ENCODE data around the gene TBC1D2B.
"Not testable (repeated sequence)": the region's sequence is repeated elsewhere in the genome, so short reads cannot be mapped to it uniquely, and the experiment has no call there.

TBC1D2B gene

DNA sequence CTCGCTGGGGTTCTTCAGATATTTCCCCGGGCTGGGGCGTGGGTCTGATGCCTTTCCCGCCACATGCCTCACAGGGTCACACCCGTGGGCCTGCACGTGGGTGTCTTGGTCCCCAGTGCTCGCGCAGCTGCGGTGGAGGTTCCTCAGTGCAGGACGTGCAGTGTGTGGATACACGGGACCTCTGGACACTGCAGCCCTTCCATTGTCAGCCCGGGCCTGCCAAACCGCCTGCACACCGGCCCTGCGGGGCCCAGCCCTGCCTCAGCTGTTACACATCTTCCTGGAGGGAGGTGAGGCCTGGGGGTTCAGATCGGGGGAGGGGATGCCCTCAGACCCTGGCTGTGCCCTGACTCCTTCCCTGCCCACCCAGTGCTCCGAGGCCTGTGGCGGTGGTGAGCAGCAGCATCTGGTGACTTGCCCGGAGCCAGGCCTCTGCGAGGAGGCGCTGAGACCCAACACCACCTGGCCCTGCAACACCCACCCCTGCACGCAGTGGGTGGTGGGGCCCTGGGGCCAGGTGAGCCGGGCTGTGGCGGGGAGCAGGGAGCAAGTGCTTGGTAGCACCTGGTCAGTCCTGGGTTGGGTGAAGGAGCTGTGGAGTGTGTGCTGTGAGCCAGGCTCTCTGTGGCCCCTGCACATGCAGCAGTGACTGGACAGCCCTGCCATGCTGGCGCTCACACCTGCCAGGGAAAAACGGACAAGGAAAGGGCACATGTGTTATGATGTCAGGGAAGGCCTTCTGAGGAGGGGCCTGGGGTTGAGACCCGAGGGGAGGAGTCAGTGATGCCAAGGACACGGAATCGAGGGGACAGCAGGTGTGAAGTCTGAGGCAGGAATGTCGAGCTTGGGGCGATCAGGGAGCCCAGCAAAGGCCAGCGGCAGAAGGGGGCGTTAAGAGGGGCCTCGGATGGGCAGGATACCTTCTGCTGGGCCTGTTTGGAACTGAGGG, 88.9 kb downstream of the TBC1D2B start:
- DNase-seq (ENCODE audit: low read depth, low spot score), result no peak

DNA sequence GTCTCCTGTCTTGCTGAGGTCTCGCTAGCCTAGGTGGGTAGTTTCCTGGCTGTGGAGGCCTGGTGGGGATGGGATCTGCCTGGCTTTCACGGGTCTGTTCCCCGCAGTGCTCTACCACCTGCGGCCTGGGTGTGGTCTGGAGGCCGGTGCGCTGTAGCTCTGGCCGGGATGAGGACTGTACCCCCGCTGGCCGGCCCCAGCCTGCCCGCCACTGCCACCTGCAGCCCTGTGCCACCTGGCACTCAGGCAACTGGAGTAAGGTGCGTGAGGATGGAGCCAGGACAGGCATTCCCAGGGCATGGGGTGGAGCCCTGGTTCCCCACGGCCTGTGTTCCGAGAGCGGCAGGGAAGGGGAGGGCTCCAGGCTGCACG, 89.8 kb downstream of the TBC1D2B start:
- not testable (repeated sequence) for DNase-seq (ENCODE audit: low read depth, low spot score)

- no peak for DNase-seq (ENCODE audit: low read depth, low spot score)
These were observed 90.4 kb downstream of the TBC1D2B start for GRCh38 chr15:77986891-77987764.

- no peak for DNase-seq (ENCODE audit: low read depth, low spot score)
These were observed 91.5 kb downstream of the TBC1D2B start for GRCh38 chr15:77985931-77986480.

DNA sequence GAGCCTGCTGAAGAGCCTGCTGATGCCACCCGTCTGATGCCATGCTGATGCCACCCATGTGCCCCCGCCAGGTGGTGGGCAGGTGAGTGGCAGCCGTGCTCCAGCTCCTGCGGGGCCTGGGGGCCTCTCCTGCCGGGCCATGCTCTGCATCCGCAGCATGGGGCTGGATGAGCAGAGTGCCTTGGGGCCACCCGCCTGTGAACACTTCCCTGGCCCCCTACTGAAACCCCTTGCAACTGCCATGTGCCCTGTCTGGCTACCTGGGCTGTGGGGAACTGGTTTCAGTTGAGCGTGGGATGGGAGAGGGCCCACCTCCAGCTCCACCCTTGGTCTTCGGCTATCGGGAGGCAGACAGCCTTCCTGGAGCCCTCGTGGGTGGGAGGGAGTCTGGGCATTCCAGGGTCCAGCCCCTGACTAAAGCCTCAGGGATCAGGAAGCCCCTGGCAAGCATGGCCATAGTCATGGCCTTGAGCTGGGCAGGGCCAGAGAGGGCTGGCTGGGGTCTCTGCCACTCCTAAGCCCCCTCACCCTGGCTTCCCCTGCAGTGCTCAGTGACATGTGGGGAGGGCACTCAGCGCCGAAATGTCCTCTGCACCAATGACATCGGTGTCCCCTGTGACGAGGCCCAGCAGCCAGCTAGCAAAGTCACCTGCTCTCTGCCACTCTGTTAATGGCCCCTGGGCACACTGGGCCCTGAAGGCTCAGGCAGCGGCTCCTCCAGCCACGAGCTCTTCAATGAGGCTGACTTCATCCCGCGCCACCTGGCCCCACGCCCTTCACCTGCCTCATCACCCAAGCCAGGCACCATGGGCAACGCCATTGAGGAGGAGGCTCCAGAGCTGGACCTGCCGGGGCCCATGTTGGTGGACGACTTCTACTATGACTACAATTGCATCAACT, 92.2 kb downstream of the TBC1D2B start:
- DNase-seq (ENCODE audit: low read depth, low spot score), result no peak

- DNase-seq (ENCODE audit: low read depth, low spot score), result no peak
These were observed 93.1 kb downstream of the TBC1D2B start for GRCh38 chr15:77984446-77984861.

- DNase-seq (ENCODE audit: low read depth, low spot score), result no peak
These were observed 93.6 kb downstream of the TBC1D2B start for GRCh38 chr15:77983708-77984445.

DNA sequence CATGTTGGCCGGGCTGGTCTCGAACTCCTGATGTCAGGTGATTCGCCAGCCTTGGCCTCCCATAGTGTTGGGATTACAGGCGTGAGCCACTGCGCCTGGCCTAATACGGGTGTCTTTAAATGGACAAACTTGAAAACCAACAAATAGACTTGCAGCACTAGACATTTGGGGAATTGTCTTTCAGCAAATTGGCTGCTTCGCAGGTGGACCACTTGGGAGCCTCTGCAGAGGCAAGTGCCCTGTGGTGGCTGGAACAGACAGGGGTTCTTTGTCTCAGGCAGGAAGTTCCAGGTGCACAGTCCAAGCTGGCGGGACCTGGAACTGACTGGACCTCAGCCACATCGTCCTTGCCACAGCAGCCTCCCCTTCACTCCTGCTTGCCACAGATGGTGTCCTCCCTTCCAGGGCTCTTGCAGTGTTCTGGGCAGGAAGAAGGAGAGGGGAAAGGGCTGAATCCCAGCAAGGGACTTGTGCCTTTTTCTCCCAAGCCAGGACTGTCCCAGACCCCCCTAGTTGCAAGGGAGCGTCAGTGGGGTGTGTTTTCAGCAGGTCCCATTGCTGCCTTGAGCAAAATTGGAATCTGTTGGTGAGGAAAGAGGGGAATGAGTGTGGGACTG, 94.3 kb downstream of the TBC1D2B start:
- no peak for DNase-seq (ENCODE audit: low read depth, low spot score)

- DNase-seq (ENCODE audit: low read depth, low spot score), result no peak
These were observed 95.4 kb downstream of the TBC1D2B start for GRCh38 chr15:77982127-77982490.

GRCh38 chr15:77981281-77982126, 96.0 kb downstream of the TBC1D2B start:
- DNase-seq (ENCODE audit: low read depth, low spot score), result no peak

DNA sequence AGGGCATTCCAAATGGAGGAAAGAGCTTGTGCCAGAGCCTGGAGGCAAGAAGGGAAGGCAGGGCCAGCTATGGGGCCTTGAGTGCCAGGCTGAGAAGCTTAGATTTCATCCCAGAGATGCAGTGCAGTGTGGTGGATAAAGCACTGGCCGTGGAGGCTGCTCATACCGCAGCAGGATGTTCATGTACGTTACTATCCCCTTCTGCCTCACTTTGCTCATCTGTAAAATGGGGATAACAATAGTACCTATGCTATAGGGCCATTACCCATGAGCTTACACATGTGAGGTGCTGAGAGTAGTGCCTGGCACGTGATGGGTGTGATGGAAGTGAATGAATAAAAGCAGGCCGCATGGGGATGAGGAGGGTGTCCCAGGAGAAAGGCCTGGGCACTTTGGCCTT, 96.8 kb downstream of the TBC1D2B start:
- not testable (repeated sequence) for DNase-seq (ENCODE audit: low read depth, low spot score)

- no peak for DNase-seq (ENCODE audit: low read depth, low spot score)
These were observed 97.4 kb downstream of the TBC1D2B start for GRCh38 chr15:77980098-77980497.

GRCh38 chr15:77979157-77979556, 98.4 kb downstream of the TBC1D2B start:
- DNase-seq (ENCODE audit: low read depth, low spot score), result not testable (repeated sequence)

- not testable (repeated sequence) for DNase-seq (ENCODE audit: low read depth, low spot score)
These were observed 98.8 kb downstream of the TBC1D2B start for GRCh38 chr15:77978759-77979145.

DNA sequence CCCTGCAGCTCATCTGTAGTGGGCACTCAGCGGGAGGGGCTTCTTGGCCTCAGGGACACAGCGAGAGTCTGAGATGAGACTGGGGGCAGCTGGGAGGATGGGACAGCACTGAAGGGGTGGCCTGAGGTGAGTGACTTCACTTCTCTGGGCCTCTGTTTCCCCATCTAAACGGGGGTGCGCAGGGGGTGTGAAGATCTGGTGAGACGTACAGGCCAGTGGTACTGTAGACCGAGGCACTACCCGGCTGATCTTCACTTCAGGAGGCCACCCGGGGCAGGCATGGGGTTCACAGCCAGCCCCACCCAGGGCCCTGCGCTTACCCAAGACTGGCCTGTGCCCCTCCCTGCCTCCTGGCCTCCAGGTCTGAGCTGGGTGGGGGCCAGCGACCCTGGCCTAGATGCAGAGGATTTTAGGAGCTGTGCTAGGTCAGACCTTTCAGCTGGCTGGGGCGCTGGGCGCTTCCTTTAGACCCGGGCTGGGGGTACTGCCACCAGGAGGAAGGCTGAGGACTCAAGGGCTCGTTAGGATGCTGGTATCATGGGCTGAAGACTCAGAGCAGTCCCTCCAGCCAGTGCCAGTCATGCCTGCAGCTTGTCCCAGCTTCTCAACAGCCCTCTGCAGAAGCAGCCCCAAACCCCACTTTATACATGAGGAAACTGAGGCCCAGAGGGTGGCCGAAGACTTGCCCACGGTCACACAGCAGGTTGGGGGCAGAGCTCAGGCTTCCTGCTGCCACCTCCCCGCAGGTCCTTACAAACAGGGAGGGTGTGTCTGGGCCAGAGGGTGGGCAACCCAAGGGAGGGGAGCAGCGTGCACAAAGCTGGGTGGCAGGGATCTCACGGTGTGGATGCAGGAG, 99.4 kb downstream of the TBC1D2B start:
- not testable (repeated sequence) for DNase-seq (ENCODE audit: low read depth, low spot score)

GRCh38 chr15:77976760-77977525, 100.6 kb downstream of the TBC1D2B start:
- DNase-seq (ENCODE audit: low read depth, low spot score), result not testable (repeated sequence)

GRCh38 chr15:77976095-77976450, 101.4 kb downstream of the TBC1D2B start:
- DNase-seq (ENCODE audit: low read depth, low spot score), result not testable (repeated sequence)

Data from activated CD4-positive, CD25-positive, alpha-beta regulatory T cell treated with anti-CD3 and anti-CD28 coated beads, Interleukin-2, amount 50 U/mL, for 16 hours (primary cell).